ENCODE results near the gene CRB2.

Gene CRB2

GRCh38 chr9:123406691-123407216, 50.8 kb downstream of the CRB2 start:
- DNase-seq (ENCODE audit: low spot score) = no peak

GRCh38 chr9:123407217-123407851, 51.3 kb downstream of the CRB2 start:
- no peak for DNase-seq (ENCODE audit: low spot score)

- DNase-seq (ENCODE audit: low spot score) = no peak
Measured at GRCh38 chr9:123408313-123409262, 52.6 kb downstream of the CRB2 start.

GRCh38 chr9:123410281-123410910, 54.4 kb downstream of the CRB2 start:
- DNase-seq (ENCODE audit: low spot score) = no peak

GRCh38 chr9:123411191-123411590, 55.2 kb downstream of the CRB2 start:
- no peak for DNase-seq (ENCODE audit: low spot score)

GRCh38 chr9:123411636-123412035, 55.6 kb downstream of the CRB2 start:
- DNase-seq (ENCODE audit: low spot score) = no peak

GRCh38 chr9:123412171-123412820, 56.3 kb downstream of the CRB2 start:
- DNase-seq (ENCODE audit: low spot score) = no peak

- no peak for DNase-seq (ENCODE audit: low spot score)
Measured at GRCh38 chr9:123414204-123414603, 58.2 kb downstream of the CRB2 start.

- DNase-seq (ENCODE audit: low spot score) = no peak
Measured at GRCh38 chr9:123414936-123415930, 59.2 kb downstream of the CRB2 start.

- DNase-seq (ENCODE audit: low spot score) = no peak
Measured at GRCh38 chr9:123416176-123416575, 60.2 kb downstream of the CRB2 start.

- DNase-seq (ENCODE audit: low spot score) = no peak
Measured at GRCh38 chr9:123417289-123418051, 61.5 kb downstream of the CRB2 start.

GRCh38 chr9:123418052-123418430, 62.0 kb downstream of the CRB2 start:
- DNase-seq (ENCODE audit: low spot score) = no peak

- no peak for DNase-seq (ENCODE audit: low spot score)
Measured at GRCh38 chr9:123418506-123418905, 62.5 kb downstream of the CRB2 start.

- DNase-seq (ENCODE audit: low spot score) = no peak
Measured at GRCh38 chr9:123419091-123419490, 63.1 kb downstream of the CRB2 start.

GRCh38 chr9:123419721-123420591, 64.0 kb downstream of the CRB2 start:
- no peak for DNase-seq (ENCODE audit: low spot score)

- DNase-seq (ENCODE audit: low spot score) = no peak
Measured at GRCh38 chr9:123420592-123421111, 64.7 kb downstream of the CRB2 start.

GRCh38 chr9:123421186-123421585, 65.2 kb downstream of the CRB2 start:
- DNase-seq (ENCODE audit: low spot score) = no peak

- DNase-seq (ENCODE audit: low spot score) = no peak
Measured at GRCh38 chr9:123421801-123422455, 65.9 kb downstream of the CRB2 start.
